Measurements from ENCODE around the gene HASPIN.

GRCh38 chr17:3692346-3692745 lies 31.4 kb upstream of the HASPIN start:
- TF ChIP-seq CTCF (conservative IDR thresholded peaks at IDR 0.05; ENCODE audit: low read depth, low read length) (peak; percentile 19; the same call in 1 of the 2 replicates), EZH2 (IDR thresholded peaks at IDR 0.05; ENCODE audit: borderline replicate concordance, low read depth, low read length, poor library complexity, severe bottlenecking) (no peak)

All from A673 (cell line).